ENCODE results near the gene PVALEF. TPM values are rescaled to one million over a fixed set of nuclear protein-coding genes. Genes with fewer than 3 reads are reported as not detected.
A peak's percentile ranks its signal among the peaks of the same experiment; 100 is the strongest.
"Not testable (repeated sequence)": the region's sequence is repeated elsewhere in the genome, so short reads cannot be mapped to it uniquely, and the experiment has no call there.

PVALEF gene
- total and polyA plus RNA-seq, 5 donors: not detected

GRCh38 chr17:81148571-81148970 is 16.7 kb upstream of the PVALEF start:
- DNase-seq (peak in 1 of 3 donors; percentile 45), ATAC-seq (no peak)

GRCh38 chr17:81148986-81149533 is 16.2 kb upstream of the PVALEF start:
- DNase-seq: peak in 1 of 3 donors; percentile 55
- H3K4me3 ChIP-seq (ENCODE audit: low read length): no peak overlapping the region
- ATAC-seq: peak; percentile 30 to 34

More at GRCh38 chr17:81148571-81148970, 16.7 kb upstream of the PVALEF start:
- Histone ChIP-seq H3K4me3 (ENCODE audit: low read length) (no peak overlapping the region), H3K27me3 (ENCODE audit: control insufficient read depth, insufficient read depth) (no peaks in the 10 kb centered on the region), H3K9me3 (ENCODE audit: control insufficient read depth, low read length) (no peaks in the 10 kb centered on the region), H3K27ac (ENCODE audit: low read length) (no peak overlapping the region), H3K4me1 (ENCODE audit: control insufficient read depth, insufficient read depth, low read length) (no peaks in the 10 kb centered on the region)
- 93% methylated on average over 15 of the region's 15 CpGs for WGBS
- intact Hi-C loops (cut with DNase I): loop anchor here in 2 of 4 donors (5.0 to 10.0 kb wide), 2 partner anchors 49 to 96 kb away; no protein-coding TSS in a partner anchor

GRCh38 chr17:81150377-81151077 is 14.8 kb upstream of the PVALEF start:
- no peaks in the 10 kb centered on the region for H3K4me1 ChIP-seq (ENCODE audit: control insufficient read depth, insufficient read depth, low read length)
- no peaks in the 10 kb centered on the region for H3K27me3 ChIP-seq (ENCODE audit: control insufficient read depth, insufficient read depth)
- no peak overlapping the region for H3K27ac ChIP-seq (ENCODE audit: low read length)
- intact Hi-C loops (cut with DNase I): no loop called here
- ATAC-seq (peak; percentile 28 to 54), DNase-seq (peak; percentile 53 to 78 (median 76))
- H3K4me3 ChIP-seq (ENCODE audit: low read length): no peak overlapping the region
- 64% methylated on average over 14 of the region's 14 CpGs for WGBS
- no peaks in the 10 kb centered on the region for H3K9me3 ChIP-seq (ENCODE audit: control insufficient read depth, low read length)

More at GRCh38 chr17:81148986-81149533, 16.2 kb upstream of the PVALEF start:
- intact Hi-C loops (cut with DNase I): loop anchor here in 2 of 4 donors (5.0 to 10.0 kb wide), 2 partner anchors 48 to 96 kb away; no protein-coding TSS in a partner anchor
- Histone ChIP-seq H3K27me3 (ENCODE audit: control insufficient read depth, insufficient read depth) (no peaks in the 10 kb centered on the region), H3K4me1 (ENCODE audit: control insufficient read depth, insufficient read depth, low read length) (no peaks in the 10 kb centered on the region), H3K9me3 (ENCODE audit: control insufficient read depth, low read length) (no peaks in the 10 kb centered on the region), H3K27ac (ENCODE audit: low read length) (no peak overlapping the region)
- 70% methylated on average over 14 of the region's 14 CpGs for WGBS

- Histone ChIP-seq H3K9me3 (ENCODE audit: control insufficient read depth, low read length) (no peaks in the 10 kb centered on the region), H3K27me3 (ENCODE audit: control insufficient read depth, insufficient read depth) (no peaks in the 10 kb centered on the region), H3K4me1 (ENCODE audit: control insufficient read depth, insufficient read depth, low read length) (no peaks in the 10 kb centered on the region), H3K4me3 (ENCODE audit: low read length) (no peak overlapping the region), H3K27ac (ENCODE audit: low read length) (no peak overlapping the region)
- no peak for ATAC-seq
- 77% methylated on average over 13 of the region's 13 CpGs for WGBS
- peak in 2 of 3 donors; percentile 35 to 36 for DNase-seq
- intact Hi-C loops (cut with DNase I): no loop called here
These were observed 14.0 kb upstream of the PVALEF start for GRCh38 chr17:81151278-81151677.

- Histone ChIP-seq H3K4me3 (ENCODE audit: low read length) (no peak overlapping the region), H3K27ac (ENCODE audit: low read length) (no peak overlapping the region), H3K4me1 (ENCODE audit: control insufficient read depth, insufficient read depth, low read length) (no peaks in the 10 kb centered on the region), H3K9me3 (ENCODE audit: control insufficient read depth, low read length) (no peaks in the 10 kb centered on the region), H3K27me3 (ENCODE audit: control insufficient read depth, insufficient read depth) (no peaks in the 10 kb centered on the region)
- WGBS: 80% methylated on average over 8 of the region's 8 CpGs
- no peak for ATAC-seq
- intact Hi-C loops (cut with DNase I): no loop called here
- peak in 1 of 3 donors; percentile 1 for DNase-seq
These were observed 12.9 kb upstream of the PVALEF start for GRCh38 chr17:81152288-81152828.

GRCh38 chr17:81153340-81153803 is 11.9 kb upstream of the PVALEF start:
- no peaks in the 10 kb centered on the region for H3K9me3 ChIP-seq (ENCODE audit: control insufficient read depth, low read length)
- H3K4me3 ChIP-seq (ENCODE audit: low read length): no peak overlapping the region
- DNase-seq (peak in 2 of 3 donors; percentile 11 to 14), ATAC-seq (no peak)
- no peak overlapping the region for H3K27ac ChIP-seq (ENCODE audit: low read length)
- no peaks in the 10 kb centered on the region for H3K4me1 ChIP-seq (ENCODE audit: control insufficient read depth, insufficient read depth, low read length)
- H3K27me3 ChIP-seq (ENCODE audit: control insufficient read depth, insufficient read depth): no peaks in the 10 kb centered on the region
- intact Hi-C loops (cut with DNase I): no loop called here
- WGBS: 64% methylated on average over 17 of the region's 17 CpGs

- 91% methylated on average over 9 of the region's 9 CpGs for WGBS
- intact Hi-C loops (cut with DNase I); H3K27me3 ChIP-seq (ENCODE audit: control insufficient read depth, insufficient read depth); H3K9me3 ChIP-seq (ENCODE audit: control insufficient read depth, low read length); H3K4me1 ChIP-seq (ENCODE audit: control insufficient read depth, insufficient read depth, low read length); ATAC-seq; H3K27ac ChIP-seq (ENCODE audit: low read length); H3K4me3 ChIP-seq (ENCODE audit: low read length): not testable (repeated sequence)
- DNase-seq: peak in 2 of 3 donors; percentile 3 to 17
These were observed 11.3 kb upstream of the PVALEF start for GRCh38 chr17:81154016-81154415.

GRCh38 chr17:81154961-81155360 is 10.3 kb upstream of the PVALEF start:
- no peaks in the 10 kb centered on the region for H3K27me3 ChIP-seq (ENCODE audit: control insufficient read depth, insufficient read depth)
- no peak overlapping the region for H3K4me3 ChIP-seq (ENCODE audit: low read length)
- H3K4me1 ChIP-seq (ENCODE audit: control insufficient read depth, insufficient read depth, low read length): no peaks in the 10 kb centered on the region
- H3K9me3 ChIP-seq (ENCODE audit: control insufficient read depth, low read length): no peaks in the 10 kb centered on the region
- H3K27ac ChIP-seq (ENCODE audit: low read length): no peak overlapping the region
- DNase-seq: peak in 1 of 3 donors; percentile 21
- intact Hi-C loops (cut with DNase I): loop anchor here in 1 of 4 donors (5.0 kb wide), 1 partner anchor 37 kb away; no protein-coding TSS in a partner anchor
- no peak for ATAC-seq
- 89% methylated on average over 18 of the region's 18 CpGs for WGBS

- no peaks in the 10 kb centered on the region for H3K27me3 ChIP-seq (ENCODE audit: control insufficient read depth, insufficient read depth)
- DNase-seq: peak in 2 of 3 donors; percentile 46 to 50
- H3K27ac ChIP-seq (ENCODE audit: low read length): no peak overlapping the region
- no peak for ATAC-seq
- no peaks in the 10 kb centered on the region for H3K9me3 ChIP-seq (ENCODE audit: control insufficient read depth, low read length)
- H3K4me1 ChIP-seq (ENCODE audit: control insufficient read depth, insufficient read depth, low read length): no peaks in the 10 kb centered on the region
- intact Hi-C loops (cut with DNase I): loop anchor here in 1 of 4 donors (5.0 kb wide), 1 partner anchor 35 kb away; no protein-coding TSS in a partner anchor
- 89% methylated on average over 38 of the region's 38 CpGs for WGBS
- H3K4me3 ChIP-seq (ENCODE audit: low read length): no peak overlapping the region
These were observed 8.2 kb upstream of the PVALEF start for GRCh38 chr17:81156866-81157805.
